ENCODE results near the gene PRSS57.

GRCh38 chr19:662962-663681 lies 32.1 kb downstream of the PRSS57 start, which contains the start of gene RNF126:
- peak; percentile 81 to 87 for TF ChIP-seq POLR2AphosphoS5 (IDR thresholded peaks at IDR 0.05)
- TF ChIP-seq CTCF (IDR thresholded peaks at IDR 0.05) = peak in 1 of 3 experiments; percentile 9
